ENCODE measurements around the gene PHEX.
A peak's percentile ranks its signal among the peaks of the same experiment; 100 is the strongest.

The PHEX gene

GRCh38 chrX:22192419-22193060, 160.4 kb downstream of the PHEX start:
- in situ Hi-C loops (cut with HindIII; ENCODE audit: low sequenced_read_pairs), result no loop called here
- peak; percentile 8 for DNase-seq (ENCODE audit: low read depth)
- TF ChIP-seq CTCF (IDR thresholded peaks at IDR 0.05; ENCODE audit: low read depth, low read length, missing control alignments), result peak; percentile 72

GRCh38 chrX:22193851-22194659, 161.9 kb downstream of the PHEX start:
- no peak for TF ChIP-seq CTCF (IDR thresholded peaks at IDR 0.05; ENCODE audit: low read depth, low read length, missing control alignments)
- H3K4me3 ChIP-seq (ENCODE audit: low read depth, low read length), result no peak overlapping the region
- in situ Hi-C loops (cut with HindIII; ENCODE audit: low sequenced_read_pairs), result no loop called here
- no peak for DNase-seq (ENCODE audit: low read depth)

More at GRCh38 chrX:22192419-22193060, 160.4 kb downstream of the PHEX start:
- no peak overlapping the region for H3K4me3 ChIP-seq (ENCODE audit: low read depth, low read length)

GRCh38 chrX:22194660-22194945, 162.5 kb downstream of the PHEX start:
- no peak overlapping the region for H3K4me3 ChIP-seq (ENCODE audit: low read depth, low read length)
- DNase-seq (ENCODE audit: low read depth), result no peak
- no peak for TF ChIP-seq CTCF (IDR thresholded peaks at IDR 0.05; ENCODE audit: low read depth, low read length, missing control alignments)
- in situ Hi-C loops (cut with HindIII; ENCODE audit: low sequenced_read_pairs), result no loop called here

GRCh38 chrX:22196149-22196548, 164.0 kb downstream of the PHEX start:
- in situ Hi-C loops (cut with HindIII; ENCODE audit: low sequenced_read_pairs), result no loop called here
- no peak overlapping the region for H3K4me3 ChIP-seq (ENCODE audit: low read depth, low read length)
- no peak for DNase-seq (ENCODE audit: low read depth)
- TF ChIP-seq CTCF (IDR thresholded peaks at IDR 0.05; ENCODE audit: low read depth, low read length, missing control alignments), result no peak

GRCh38 chrX:22202251-22202650, 170.1 kb downstream of the PHEX start:
- H3K4me3 ChIP-seq (ENCODE audit: low read depth, low read length), result no peak overlapping the region
- no peak for TF ChIP-seq CTCF (IDR thresholded peaks at IDR 0.05; ENCODE audit: low read depth, low read length, missing control alignments)
- in situ Hi-C loops (cut with HindIII; ENCODE audit: low sequenced_read_pairs), result no loop called here
- DNase-seq (ENCODE audit: low read depth), result no peak

GRCh38 chrX:22203186-22203585, 171.1 kb downstream of the PHEX start:
- in situ Hi-C loops (cut with HindIII; ENCODE audit: low sequenced_read_pairs), result no loop called here
- TF ChIP-seq CTCF (IDR thresholded peaks at IDR 0.05; ENCODE audit: low read depth, low read length, missing control alignments), result no peak
- DNase-seq (ENCODE audit: low read depth), result no peak
- H3K4me3 ChIP-seq (ENCODE audit: low read depth, low read length), result no peak overlapping the region
